K562 (cell line): ENCODE results near the gene MRPL4. TPM values are rescaled to one million over a fixed set of nuclear protein-coding genes. Genes with fewer than 3 reads are reported as not detected.
A peak's percentile ranks its signal among the peaks of the same experiment; 100 is the strongest.

ENCODE experiments used
- EHMT2 ChIP-seq: fragments of 450-650 bp; IDR thresholded peaks from 2 replicates; pipeline ENCODE4 v1.6.1; 2018; ENCODE audit warnings: antibody characterized with exemption
- EWSR1 ChIP-seq: fragments of 450-650 bp; IDR thresholded peaks from 2 replicates; pipeline ENCODE4 v1.6.1; 2018; ENCODE audit warnings: borderline replicate concordance, mild to moderate bottlenecking, low read depth, moderate library complexity; ENCODE audit not compliant: partially characterized antibody
- FUS ChIP-seq: fragments of 200-400 bp; formaldehyde crosslinking; optimal IDR thresholded peaks from 2 replicates; pipeline ENCODE3; 2017; ENCODE audit warnings: low read depth, low read length
- HEY1 ChIP-seq: fragments of 250-450 bp; sonication (Bioruptor Pico); IDR thresholded peaks from 2 replicates; pipeline ENCODE4 v1.5.0; 2020; ENCODE audit warnings: mild to moderate bottlenecking, moderate library complexity, borderline replicate concordance
- HNRNPH1 ChIP-seq: fragments of 200-400 bp; formaldehyde crosslinking; optimal IDR thresholded peaks from 2 replicates; pipeline ENCODE3; 2017; ENCODE audit warnings: low read depth, mild to moderate bottlenecking, low read length, moderate library complexity
- ILK ChIP-seq: fragments of 450-650 bp; IDR thresholded peaks from 2 replicates; pipeline ENCODE4 v1.6.1; 2016; ENCODE audit warnings: missing genetic modification characterization, low read depth, mild to moderate bottlenecking, missing compliant biosample characterization, moderate library complexity, borderline replicate concordance
- MECOM ChIP-seq: fragments of 250-450 bp; sonication (Bioruptor Pico); IDR thresholded peaks from 2 replicates; pipeline ENCODE4 v1.8.0; 2022; ENCODE audit warnings: inconsistent platforms
- MEIS2 ChIP-seq: fragments of 450-650 bp; IDR thresholded peaks from 2 replicates; pipeline ENCODE4 v1.6.1; 2014; ENCODE audit warnings: mild to moderate bottlenecking; ENCODE audit not compliant: partially characterized antibody
- PHF8 ChIP-seq: fragments of 200-600 bp; sonication (generic); IDR thresholded peaks from 2 replicates; pipeline ENCODE4 v1.6.1; 2012; ENCODE audit warnings: mixed run types, mild to moderate bottlenecking, inconsistent platforms, low read length, moderate library complexity, borderline replicate concordance
- RNF2 ChIP-seq: sonication (generic); IDR thresholded peaks from 2 replicates; pipeline ENCODE4 v1.6.1; 2016
- STAG1 ChIP-seq: sonication (generic); formaldehyde crosslinking; IDR thresholded peaks from 2 replicates; pipeline ENCODE4 v1.5.0; 2020; ENCODE audit warnings: missing genetic modification reagents, borderline replicate concordance
- WHSC1 ChIP-seq: IDR thresholded peaks from one replicate; pipeline ENCODE4 v1.6.1; 2012; ENCODE audit warnings: low read length, control low read depth, inconsistent platforms
- ZNF224 ChIP-seq: sonication (generic); formaldehyde crosslinking; IDR thresholded peaks from 2 replicates; pipeline ENCODE4 v1.8.0; 2022; ENCODE audit warnings: mild to moderate bottlenecking, missing genetic modification reagents
- ZNF23 ChIP-seq: fragments of 250-450 bp; sonication (Bioruptor Pico); IDR thresholded peaks from 2 replicates; pipeline ENCODE4 v1.4.0; 2020; ENCODE audit warnings: mild to moderate bottlenecking
- ZNF57 ChIP-seq: fragments of 450-650 bp; formaldehyde crosslinking; IDR thresholded peaks from 2 replicates; pipeline ENCODE4 v1.4.0; 2020; ENCODE audit warnings: mild to moderate bottlenecking, moderate library complexity
- polyA plus RNA-seq, 8 experiments: library from polyadenylated mRNA; depleted of rRNA in 4 of 8; stranded (reverse) in 5 of 8; unstranded in 3 of 8; fragments of >200 nt; fragmentation: Nextera tagmentation in 2 of 8; fragmentation: Illumina TruSeq in 1 of 8; extraction: Ambion mirVana in 2 of 8; extraction: Trizol in 1 of 8; gene quantifications; 2 replicates each; pipeline versions ENCODE4 v1.2.1 to v1.2.3, GENCODE V29; 2011 to 2014; ENCODE audit warnings: inconsistent platforms in 1 of 8, missing spikeins in 1 of 8
- total RNA-seq, 7 experiments: library from RNA; depleted of rRNA in 6 of 7; stranded (reverse); fragments of >200 nt in 6 of 7; fragmentation: Illumina TruSeq in 2 of 7; extraction: Trizol in 2 of 7; gene quantifications; 2 replicates each; pipeline versions ENCODE4 v1.2.1 to v1.2.3, GENCODE V29; 2011 to 2021; ENCODE audit warnings: low replicate concordance in 1 of 7
- TF ChIP-seq, protein P1 (sequence below): fragments of 450-650 bp; formaldehyde crosslinking; IDR thresholded peaks from 2 replicates; pipeline ENCODE4 v1.4.0; 2020; ENCODE audit warnings: mild to moderate bottlenecking, moderate library complexity
- TF ChIP-seq, protein P2 (sequence below): fragments of 200-400 bp; formaldehyde crosslinking; IDR thresholded peaks from 2 replicates; pipeline ENCODE4 v1.6.1; 2017; ENCODE audit warnings: mild to moderate bottlenecking, low read depth, low read length, moderate library complexity
- TF ChIP-seq, protein P3 (sequence below): fragments of 150-350 bp; conservative IDR thresholded peaks from 2 replicates; pipeline ENCODE4 v1.6.1; 2014; ENCODE audit warnings: low read length
- TF ChIP-seq, protein P4 (sequence below): fragments of 250-450 bp; sonication (Bioruptor Pico); IDR thresholded peaks from 2 replicates; pipeline ENCODE4 v1.4.0; 2020; ENCODE audit warnings: mild to moderate bottlenecking
- TF ChIP-seq, protein P5 (sequence below): fragments of 450-650 bp; IDR thresholded peaks from 2 replicates; pipeline ENCODE4 v1.6.1; 2016; ENCODE audit warnings: missing biosample characterization, missing genetic modification characterization

Gene MRPL4
- total and polyA plus RNA-seq, 9 of the 15 experiments (the other 6 are each of a cell fraction or from before 2014, with no cell fraction given): 1.4 to 239 (median 64.9) TPM

DNA sequence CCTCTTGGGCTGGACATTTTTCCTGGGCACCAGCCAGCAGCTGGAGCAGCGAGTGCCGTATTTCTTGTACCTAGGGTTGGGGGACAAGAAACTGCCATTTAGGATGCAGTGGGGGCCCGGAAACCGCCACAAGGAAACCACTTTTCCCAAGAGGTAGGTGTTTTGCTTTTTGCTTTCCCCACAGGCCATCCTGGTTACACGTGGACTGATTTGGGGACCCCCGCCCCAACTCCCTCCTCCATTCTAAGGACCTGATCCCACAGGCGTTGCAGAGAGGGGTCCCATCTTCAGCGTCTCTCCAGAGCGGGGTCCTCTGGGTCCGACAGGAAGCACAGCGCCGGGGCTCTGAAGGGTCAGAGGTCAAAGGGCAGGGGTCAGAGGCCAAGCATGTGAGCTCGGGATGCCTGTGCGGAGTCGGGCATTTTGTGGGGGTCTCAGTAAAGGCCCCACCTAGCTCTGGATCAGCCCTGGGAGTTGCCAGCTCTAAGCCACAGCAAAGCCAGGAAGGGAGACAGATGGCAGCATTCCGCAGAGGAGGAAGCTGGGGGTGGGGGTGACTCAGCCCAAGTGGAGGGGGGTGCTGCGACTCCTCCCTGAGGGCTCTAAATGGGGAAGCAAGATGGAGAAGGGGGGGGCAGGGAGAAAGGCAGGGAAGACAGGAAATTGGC lies 53.3 kb downstream of the MRPL4 start (continued):
- TF ChIP-seq MEIS2: no peak
- TF ChIP-seq, protein P1, sequence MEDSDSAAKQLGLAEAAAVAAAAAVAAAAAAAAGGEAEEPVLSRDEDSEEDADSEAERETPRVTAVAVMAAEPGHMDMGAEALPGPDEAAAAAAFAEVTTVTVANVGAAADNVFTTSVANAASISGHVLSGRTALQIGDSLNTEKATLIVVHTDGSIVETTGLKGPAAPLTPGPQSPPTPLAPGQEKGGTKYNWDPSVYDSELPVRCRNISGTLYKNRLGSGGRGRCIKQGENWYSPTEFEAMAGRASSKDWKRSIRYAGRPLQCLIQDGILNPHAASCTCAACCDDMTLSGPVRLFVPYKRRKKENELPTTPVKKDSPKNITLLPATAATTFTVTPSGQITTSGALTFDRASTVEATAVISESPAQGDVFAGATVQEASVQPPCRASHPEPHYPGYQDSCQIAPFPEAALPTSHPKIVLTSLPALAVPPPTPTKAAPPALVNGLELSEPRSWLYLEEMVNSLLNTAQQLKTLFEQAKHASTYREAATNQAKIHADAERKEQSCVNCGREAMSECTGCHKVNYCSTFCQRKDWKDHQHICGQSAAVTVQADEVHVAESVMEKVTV (CRISPR knock-in tag): no peak
- TF ChIP-seq FUS: no peak
- no peak for TF ChIP-seq EHMT2
- TF ChIP-seq, protein P2, sequence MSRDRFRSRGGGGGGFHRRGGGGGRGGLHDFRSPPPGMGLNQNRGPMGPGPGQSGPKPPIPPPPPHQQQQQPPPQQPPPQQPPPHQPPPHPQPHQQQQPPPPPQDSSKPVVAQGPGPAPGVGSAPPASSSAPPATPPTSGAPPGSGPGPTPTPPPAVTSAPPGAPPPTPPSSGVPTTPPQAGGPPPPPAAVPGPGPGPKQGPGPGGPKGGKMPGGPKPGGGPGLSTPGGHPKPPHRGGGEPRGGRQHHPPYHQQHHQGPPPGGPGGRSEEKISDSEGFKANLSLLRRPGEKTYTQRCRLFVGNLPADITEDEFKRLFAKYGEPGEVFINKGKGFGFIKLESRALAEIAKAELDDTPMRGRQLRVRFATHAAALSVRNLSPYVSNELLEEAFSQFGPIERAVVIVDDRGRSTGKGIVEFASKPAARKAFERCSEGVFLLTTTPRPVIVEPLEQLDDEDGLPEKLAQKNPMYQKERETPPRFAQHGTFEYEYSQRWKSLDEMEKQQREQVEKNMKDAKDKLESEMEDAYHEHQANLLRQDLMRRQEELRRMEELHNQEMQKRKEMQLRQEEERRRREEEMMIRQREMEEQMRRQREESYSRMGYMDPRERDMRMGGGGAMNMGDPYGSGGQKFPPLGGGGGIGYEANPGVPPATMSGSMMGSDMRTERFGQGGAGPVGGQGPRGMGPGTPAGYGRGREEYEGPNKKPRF: no peak
- TF ChIP-seq, protein P3, sequence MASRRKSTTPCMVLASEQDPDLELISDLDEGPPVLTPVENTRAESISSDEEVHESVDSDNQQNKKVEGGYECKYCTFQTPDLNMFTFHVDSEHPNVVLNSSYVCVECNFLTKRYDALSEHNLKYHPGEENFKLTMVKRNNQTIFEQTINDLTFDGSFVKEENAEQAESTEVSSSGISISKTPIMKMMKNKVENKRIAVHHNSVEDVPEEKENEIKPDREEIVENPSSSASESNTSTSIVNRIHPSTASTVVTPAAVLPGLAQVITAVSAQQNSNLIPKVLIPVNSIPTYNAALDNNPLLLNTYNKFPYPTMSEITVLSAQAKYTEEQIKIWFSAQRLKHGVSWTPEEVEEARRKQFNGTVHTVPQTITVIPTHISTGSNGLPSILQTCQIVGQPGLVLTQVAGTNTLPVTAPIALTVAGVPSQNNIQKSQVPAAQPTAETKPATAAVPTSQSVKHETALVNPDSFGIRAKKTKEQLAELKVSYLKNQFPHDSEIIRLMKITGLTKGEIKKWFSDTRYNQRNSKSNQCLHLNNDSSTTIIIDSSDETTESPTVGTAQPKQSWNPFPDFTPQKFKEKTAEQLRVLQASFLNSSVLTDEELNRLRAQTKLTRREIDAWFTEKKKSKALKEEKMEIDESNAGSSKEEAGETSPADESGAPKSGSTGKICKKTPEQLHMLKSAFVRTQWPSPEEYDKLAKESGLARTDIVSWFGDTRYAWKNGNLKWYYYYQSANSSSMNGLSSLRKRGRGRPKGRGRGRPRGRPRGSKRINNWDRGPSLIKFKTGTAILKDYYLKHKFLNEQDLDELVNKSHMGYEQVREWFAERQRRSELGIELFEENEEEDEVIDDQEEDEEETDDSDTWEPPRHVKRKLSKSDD: no peak
- TF ChIP-seq WHSC1: no peak
- no peak for TF ChIP-seq HEY1 (CRISPR knock-in tag)
- TF ChIP-seq ZNF224 (CRISPR knock-in tag): no peak
- no peak for TF ChIP-seq ILK
- TF ChIP-seq, protein P4, sequence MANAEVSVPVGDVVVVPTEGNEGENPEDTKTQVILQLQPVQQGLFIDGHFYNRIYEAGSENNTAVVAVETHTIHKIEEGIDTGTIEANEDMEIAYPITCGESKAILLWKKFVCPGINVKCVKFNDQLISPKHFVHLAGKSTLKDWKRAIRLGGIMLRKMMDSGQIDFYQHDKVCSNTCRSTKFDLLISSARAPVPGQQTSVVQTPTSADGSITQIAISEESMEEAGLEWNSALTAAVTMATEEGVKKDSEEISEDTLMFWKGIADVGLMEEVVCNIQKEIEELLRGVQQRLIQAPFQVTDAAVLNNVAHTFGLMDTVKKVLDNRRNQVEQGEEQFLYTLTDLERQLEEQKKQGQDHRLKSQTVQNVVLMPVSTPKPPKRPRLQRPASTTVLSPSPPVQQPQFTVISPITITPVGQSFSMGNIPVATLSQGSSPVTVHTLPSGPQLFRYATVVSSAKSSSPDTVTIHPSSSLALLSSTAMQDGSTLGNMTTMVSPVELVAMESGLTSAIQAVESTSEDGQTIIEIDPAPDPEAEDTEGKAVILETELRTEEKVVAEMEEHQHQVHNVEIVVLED: no peak
- TF ChIP-seq, protein P5, sequence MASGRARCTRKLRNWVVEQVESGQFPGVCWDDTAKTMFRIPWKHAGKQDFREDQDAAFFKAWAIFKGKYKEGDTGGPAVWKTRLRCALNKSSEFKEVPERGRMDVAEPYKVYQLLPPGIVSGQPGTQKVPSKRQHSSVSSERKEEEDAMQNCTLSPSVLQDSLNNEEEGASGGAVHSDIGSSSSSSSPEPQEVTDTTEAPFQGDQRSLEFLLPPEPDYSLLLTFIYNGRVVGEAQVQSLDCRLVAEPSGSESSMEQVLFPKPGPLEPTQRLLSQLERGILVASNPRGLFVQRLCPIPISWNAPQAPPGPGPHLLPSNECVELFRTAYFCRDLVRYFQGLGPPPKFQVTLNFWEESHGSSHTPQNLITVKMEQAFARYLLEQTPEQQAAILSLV: peak; percentile 7; the same call in 1 of the 2 replicates
- TF ChIP-seq ZNF23 (CRISPR knock-in tag): no peak
- TF ChIP-seq STAG1: no peak
- TF ChIP-seq HNRNPH1: no peak
- no peak for TF ChIP-seq PHF8
- TF ChIP-seq EWSR1: no peak
- TF ChIP-seq RNF2: no peak
- no peak for TF ChIP-seq MECOM (CRISPR knock-in tag)
- TF ChIP-seq ZNF57: no peak
